Measurements from ENCODE around the gene BTBD9. TPM values are rescaled to one million over a fixed set of nuclear protein-coding genes. Genes with fewer than 3 reads are reported as not detected.

The BTBD9 gene
- polyA plus RNA-seq, 1 experiment, result 5.4 TPM

DNA sequence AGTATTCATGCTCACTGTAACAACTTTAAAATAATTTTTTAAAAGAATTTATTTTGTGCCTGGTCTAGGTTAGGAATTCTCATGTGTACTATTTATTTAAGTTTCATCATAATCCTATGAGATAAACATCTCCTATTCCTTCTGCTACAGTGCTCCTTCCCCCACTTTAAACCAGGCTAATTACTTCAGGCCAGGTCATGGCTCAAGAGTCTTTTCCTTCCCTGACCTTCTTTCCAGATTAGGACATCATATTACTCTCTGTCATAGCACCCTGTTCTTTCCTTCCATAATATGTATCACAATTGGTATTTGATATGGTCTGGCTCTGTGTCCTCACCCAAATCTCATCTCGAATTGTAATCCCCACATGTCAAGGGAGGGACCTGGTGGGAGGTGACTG, 239.0 kb downstream of the BTBD9 start:
- ChIA-PET POLR2A (no interaction called here), CTCF (no interaction called here)

DNA sequence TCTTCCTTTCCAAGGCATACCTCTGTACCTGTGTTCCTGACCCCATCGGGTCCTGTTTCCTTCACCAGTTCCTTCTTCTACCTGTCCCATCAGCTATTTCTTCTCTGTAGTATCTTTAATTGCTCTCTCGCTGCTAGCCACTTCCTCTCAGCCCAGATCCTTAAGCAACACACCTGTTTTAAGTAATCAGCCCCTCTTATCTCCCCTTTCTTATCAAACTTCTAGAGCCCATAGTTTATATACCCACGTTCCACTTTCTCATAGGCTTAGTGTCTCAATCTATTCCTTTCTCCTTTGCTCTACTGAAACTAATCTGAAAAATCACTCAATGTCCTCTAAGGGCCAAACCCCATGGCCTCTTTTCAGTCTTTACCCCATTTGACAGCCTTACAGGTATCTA, 239.6 kb downstream of the BTBD9 start:
- H3K27me3 ChIP-seq (ENCODE audit: control insufficient read depth, insufficient read depth, low read length), result no peaks in the 10 kb centered on the region
- H3K36me3 ChIP-seq (ENCODE audit: control insufficient read depth, insufficient read depth, low read length), result no peaks in the 10 kb centered on the region
- no peak for DNase-seq (ENCODE audit: low read depth)
- H3K4me3 ChIP-seq (ENCODE audit: low read depth, low read length), result no peak overlapping the region
- CTCF ChIA-PET, result no interaction called here
- TF ChIP-seq, protein P1, sequence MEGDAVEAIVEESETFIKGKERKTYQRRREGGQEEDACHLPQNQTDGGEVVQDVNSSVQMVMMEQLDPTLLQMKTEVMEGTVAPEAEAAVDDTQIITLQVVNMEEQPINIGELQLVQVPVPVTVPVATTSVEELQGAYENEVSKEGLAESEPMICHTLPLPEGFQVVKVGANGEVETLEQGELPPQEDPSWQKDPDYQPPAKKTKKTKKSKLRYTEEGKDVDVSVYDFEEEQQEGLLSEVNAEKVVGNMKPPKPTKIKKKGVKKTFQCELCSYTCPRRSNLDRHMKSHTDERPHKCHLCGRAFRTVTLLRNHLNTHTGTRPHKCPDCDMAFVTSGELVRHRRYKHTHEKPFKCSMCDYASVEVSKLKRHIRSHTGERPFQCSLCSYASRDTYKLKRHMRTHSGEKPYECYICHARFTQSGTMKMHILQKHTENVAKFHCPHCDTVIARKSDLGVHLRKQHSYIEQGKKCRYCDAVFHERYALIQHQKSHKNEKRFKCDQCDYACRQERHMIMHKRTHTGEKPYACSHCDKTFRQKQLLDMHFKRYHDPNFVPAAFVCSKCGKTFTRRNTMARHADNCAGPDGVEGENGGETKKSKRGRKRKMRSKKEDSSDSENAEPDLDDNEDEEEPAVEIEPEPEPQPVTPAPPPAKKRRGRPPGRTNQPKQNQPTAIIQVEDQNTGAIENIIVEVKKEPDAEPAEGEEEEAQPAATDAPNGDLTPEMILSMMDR (IDR thresholded peaks at IDR 0.05; ENCODE audit: insufficient read depth, low read depth, low read length), result no peak
- POLR2A ChIA-PET, result no interaction called here

More for the DNA sequence above, 239.0 kb downstream of the BTBD9 start:
- DNase-seq (ENCODE audit: low read depth), result no peak
- Histone ChIP-seq H3K27me3 (ENCODE audit: control insufficient read depth, insufficient read depth, low read length) (no peaks in the 10 kb centered on the region), H3K36me3 (ENCODE audit: control insufficient read depth, insufficient read depth, low read length) (no peaks in the 10 kb centered on the region), H3K4me3 (ENCODE audit: low read depth, low read length) (no peak overlapping the region)
- TF ChIP-seq, protein P1 (IDR thresholded peaks at IDR 0.05; ENCODE audit: insufficient read depth, low read depth, low read length), result no peak

DNA sequence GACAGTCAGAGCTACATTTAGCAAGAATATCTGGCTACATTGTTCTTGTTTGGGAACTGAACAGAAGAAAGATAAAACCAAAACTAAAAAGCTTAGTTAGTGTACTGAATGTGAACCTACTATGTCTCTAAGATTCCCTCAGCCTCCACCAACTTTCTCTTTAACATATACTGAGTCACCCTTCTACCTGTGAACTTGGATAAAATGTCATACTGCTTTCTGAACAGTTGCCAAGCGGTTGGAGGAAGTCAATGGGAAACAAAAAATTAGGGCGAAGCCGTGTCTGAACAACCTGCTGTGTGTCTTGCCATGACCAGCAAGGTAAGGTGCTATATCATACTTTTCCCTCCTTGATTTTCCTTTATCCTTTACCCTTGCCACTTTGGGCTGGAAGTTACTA, 243.5 kb downstream of the BTBD9 start:
- CTCF ChIA-PET, result no interaction called here
- TF ChIP-seq, protein P1 (IDR thresholded peaks at IDR 0.05; ENCODE audit: insufficient read depth, low read depth, low read length), result no peak
- DNase-seq (ENCODE audit: low read depth), result no peak
- H3K4me3 ChIP-seq (ENCODE audit: low read depth, low read length), result no peak overlapping the region
- H3K27me3 ChIP-seq (ENCODE audit: control insufficient read depth, insufficient read depth, low read length), result no peaks in the 10 kb centered on the region
- POLR2A ChIA-PET, result interaction anchor here (0.7 kb wide), 1 partner anchor 303 kb away, joined by 7 read pairs; no protein-coding TSS in a partner anchor
- H3K36me3 ChIP-seq (ENCODE audit: control insufficient read depth, insufficient read depth, low read length), result no peaks in the 10 kb centered on the region

DNA sequence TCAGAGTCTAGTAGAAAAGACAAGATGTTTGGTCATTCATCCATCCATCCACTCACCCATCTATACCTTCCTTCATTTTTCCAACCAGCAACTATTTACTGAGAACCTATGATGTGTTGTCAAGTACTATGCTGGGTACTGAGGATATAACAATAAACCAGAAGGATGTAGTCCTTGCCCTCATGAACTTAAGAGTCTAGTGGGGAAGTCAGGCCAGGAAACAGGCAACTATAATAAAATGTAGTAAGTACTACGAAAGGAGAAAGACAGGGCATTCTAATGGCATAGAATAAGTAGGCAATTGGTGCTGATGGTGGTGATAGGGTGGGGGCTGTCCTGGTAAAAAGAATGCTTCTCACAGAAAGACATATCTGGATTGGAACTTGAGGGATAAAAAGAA, 245.7 kb downstream of the BTBD9 start:
- Histone ChIP-seq H3K27me3 (ENCODE audit: control insufficient read depth, insufficient read depth, low read length) (no peaks in the 10 kb centered on the region), H3K36me3 (ENCODE audit: control insufficient read depth, insufficient read depth, low read length) (no peaks in the 10 kb centered on the region), H3K4me3 (ENCODE audit: low read depth, low read length) (no peak overlapping the region)
- DNase-seq (ENCODE audit: low read depth), result no peak
- POLR2A ChIA-PET, result no interaction called here
- TF ChIP-seq, protein P1 (IDR thresholded peaks at IDR 0.05; ENCODE audit: insufficient read depth, low read depth, low read length), result no peak
- CTCF ChIA-PET, result no interaction called here

DNA sequence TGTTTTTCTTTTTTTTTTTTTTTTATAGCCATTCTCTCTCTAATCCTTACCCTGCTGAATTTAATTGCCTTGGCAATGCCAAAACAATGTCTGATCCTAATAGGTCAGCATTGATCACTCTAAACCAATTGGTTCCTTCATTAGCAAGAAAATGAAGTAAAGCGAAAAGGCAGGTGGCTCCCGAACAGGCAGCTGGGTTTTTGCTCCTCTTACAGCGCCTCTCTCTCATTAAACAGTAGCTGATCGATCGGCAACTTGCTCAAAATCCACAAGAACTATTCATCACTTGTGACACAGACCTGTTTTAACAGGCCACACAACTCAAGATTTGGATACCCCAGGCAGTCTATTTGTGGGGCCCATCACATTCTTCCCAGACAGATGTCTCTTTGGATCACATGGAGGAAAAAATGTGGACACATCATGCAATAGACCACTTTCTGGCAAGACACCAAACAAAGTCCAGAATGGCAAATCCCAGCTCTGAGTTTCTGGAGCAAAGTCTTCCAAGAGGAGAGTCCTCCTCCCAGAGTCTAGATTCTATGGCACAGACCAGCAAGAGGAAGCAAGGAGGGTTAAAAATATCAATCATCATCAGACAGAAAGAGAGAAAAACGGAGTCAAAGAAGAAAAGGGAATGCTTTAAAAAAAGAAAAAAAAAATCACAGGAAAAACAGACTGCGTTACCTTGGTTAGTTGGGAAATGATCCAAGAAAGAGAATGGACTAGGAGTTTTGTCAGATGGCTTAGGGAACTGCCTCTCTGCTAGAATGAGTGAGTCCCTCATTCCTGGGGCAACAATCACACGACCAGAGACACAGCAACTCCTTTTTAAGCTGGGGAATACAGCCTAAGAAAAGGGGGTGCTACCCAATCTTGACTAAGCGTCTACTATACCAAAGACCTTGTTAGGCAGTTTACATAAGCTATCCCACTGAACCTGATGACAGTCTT, 247.8 kb downstream of the BTBD9 start:
- H3K27me3 ChIP-seq (ENCODE audit: control insufficient read depth, insufficient read depth, low read length), result no peaks in the 10 kb centered on the region
- POLR2A ChIA-PET, result no interaction called here
- no peak for DNase-seq (ENCODE audit: low read depth)
- TF ChIP-seq, protein P1 (IDR thresholded peaks at IDR 0.05; ENCODE audit: insufficient read depth, low read depth, low read length), result no peak
- CTCF ChIA-PET, result interaction anchor here (0.9 kb wide), 1 partner anchor 26 kb away, joined by 4 read pairs; no protein-coding TSS in a partner anchor
- no peak overlapping the region for H3K4me3 ChIP-seq (ENCODE audit: low read depth, low read length)
- H3K36me3 ChIP-seq (ENCODE audit: control insufficient read depth, insufficient read depth, low read length), result no peaks in the 10 kb centered on the region

All from BJ (cell line).